ENCODE results near the gene PIK3C2G.

PIK3C2G gene

DNA sequence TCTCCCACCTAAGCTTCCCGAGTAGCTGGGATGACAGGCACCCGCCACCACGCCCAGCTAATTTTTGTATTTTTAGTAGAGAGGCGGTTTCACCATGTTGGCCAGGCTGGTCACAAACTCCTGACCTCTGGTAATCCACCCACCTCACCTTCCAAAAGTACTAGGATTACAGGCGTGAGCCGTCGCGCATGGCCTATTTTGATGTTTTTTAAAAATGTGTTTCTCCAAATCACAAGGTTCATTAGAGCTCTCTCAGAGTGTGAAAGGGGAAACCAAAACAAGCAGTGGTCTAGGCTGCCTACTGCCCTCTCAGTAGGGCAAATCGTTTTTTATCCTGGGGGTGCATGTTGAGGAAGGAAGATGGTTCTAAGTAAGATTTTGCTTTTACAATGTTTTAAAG is 211.5 kb downstream of the PIK3C2G start:
- Histone ChIP-seq H3K4me1 (ENCODE audit: insufficient read depth, low read length, poor library complexity, severe bottlenecking) (no peaks in the 10 kb centered on the region), H3K9me2 (replicated peaks; ENCODE audit: low read depth, low read length) (no peaks in the 10 kb centered on the region; the same call in 1 of the 2 replicates), H2AFZ (ENCODE audit: low read length) (no peak overlapping the region), H3K27me3 (ENCODE audit: insufficient read depth, low read length, poor library complexity, severe bottlenecking) (no peaks in the 10 kb centered on the region), H3K4me2 (ENCODE audit: low read depth, low read length, poor library complexity, severe bottlenecking) (no peak overlapping the region), H3K4me3 (ENCODE audit: low read length, poor library complexity, severe bottlenecking) (no peak overlapping the region), H3K36me3 (ENCODE audit: insufficient read depth, low read length) (no peaks in the 10 kb centered on the region), H3K9me3 (ENCODE audit: insufficient read depth, low read depth, low read length) (no peaks in the 10 kb centered on the region), H4K20me1 (ENCODE audit: insufficient read depth, low read length, poor library complexity, severe bottlenecking) (no peaks in the 10 kb centered on the region), H3F3A (ENCODE audit: low read depth) (no peaks in the 10 kb centered on the region), H3K9ac (ENCODE audit: low read depth, low read length, poor library complexity, severe bottlenecking) (no peak overlapping the region), H3K79me2 (ENCODE audit: insufficient read depth, low read length) (no peaks in the 10 kb centered on the region)
- TF ChIP-seq, protein P1, sequence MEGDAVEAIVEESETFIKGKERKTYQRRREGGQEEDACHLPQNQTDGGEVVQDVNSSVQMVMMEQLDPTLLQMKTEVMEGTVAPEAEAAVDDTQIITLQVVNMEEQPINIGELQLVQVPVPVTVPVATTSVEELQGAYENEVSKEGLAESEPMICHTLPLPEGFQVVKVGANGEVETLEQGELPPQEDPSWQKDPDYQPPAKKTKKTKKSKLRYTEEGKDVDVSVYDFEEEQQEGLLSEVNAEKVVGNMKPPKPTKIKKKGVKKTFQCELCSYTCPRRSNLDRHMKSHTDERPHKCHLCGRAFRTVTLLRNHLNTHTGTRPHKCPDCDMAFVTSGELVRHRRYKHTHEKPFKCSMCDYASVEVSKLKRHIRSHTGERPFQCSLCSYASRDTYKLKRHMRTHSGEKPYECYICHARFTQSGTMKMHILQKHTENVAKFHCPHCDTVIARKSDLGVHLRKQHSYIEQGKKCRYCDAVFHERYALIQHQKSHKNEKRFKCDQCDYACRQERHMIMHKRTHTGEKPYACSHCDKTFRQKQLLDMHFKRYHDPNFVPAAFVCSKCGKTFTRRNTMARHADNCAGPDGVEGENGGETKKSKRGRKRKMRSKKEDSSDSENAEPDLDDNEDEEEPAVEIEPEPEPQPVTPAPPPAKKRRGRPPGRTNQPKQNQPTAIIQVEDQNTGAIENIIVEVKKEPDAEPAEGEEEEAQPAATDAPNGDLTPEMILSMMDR (conservative IDR thresholded peaks at IDR 0.05; ENCODE audit: low read length): no peak
- TF ChIP-seq EZH2phosphoT487 (IDR thresholded peaks at IDR 0.05; ENCODE audit: borderline replicate concordance): no peak

DNA sequence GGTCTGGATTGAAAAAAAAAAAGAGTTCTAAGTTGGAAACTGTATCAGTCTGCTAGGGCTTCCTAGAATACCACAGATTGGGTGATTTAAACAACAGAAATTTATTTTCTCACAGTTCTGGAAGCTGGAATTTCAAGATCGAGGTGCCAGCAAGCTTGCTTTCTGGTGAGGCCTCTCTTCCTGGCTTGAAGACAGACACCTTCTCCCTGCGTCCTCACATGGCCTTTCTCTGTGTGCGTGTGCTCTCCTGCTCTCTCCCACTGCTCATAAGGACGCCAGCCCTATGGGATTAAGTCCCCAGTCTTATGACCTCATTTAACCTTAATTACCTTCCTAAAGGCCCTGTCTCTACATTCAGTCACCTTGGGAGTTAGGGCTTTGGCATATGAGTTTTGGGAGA is 215.5 kb downstream of the PIK3C2G start:
- Histone ChIP-seq H3K4me2 (ENCODE audit: low read depth, low read length, poor library complexity, severe bottlenecking) (no peak overlapping the region), H3K9ac (ENCODE audit: low read depth, low read length, poor library complexity, severe bottlenecking) (no peak overlapping the region), H4K20me1 (ENCODE audit: insufficient read depth, low read length, poor library complexity, severe bottlenecking) (no peaks in the 10 kb centered on the region), H3K4me3 (ENCODE audit: low read length, poor library complexity, severe bottlenecking) (no peak overlapping the region), H2AFZ (ENCODE audit: low read length) (no peak overlapping the region), H3K79me2 (ENCODE audit: insufficient read depth, low read length) (no peaks in the 10 kb centered on the region), H3K27me3 (ENCODE audit: insufficient read depth, low read length, poor library complexity, severe bottlenecking) (no peaks in the 10 kb centered on the region), H3K4me1 (ENCODE audit: insufficient read depth, low read length, poor library complexity, severe bottlenecking) (no peaks in the 10 kb centered on the region), H3K9me2 (replicated peaks; ENCODE audit: low read depth, low read length) (no peaks in the 10 kb centered on the region; the same call in 1 of the 2 replicates), H3K36me3 (ENCODE audit: insufficient read depth, low read length) (no peaks in the 10 kb centered on the region), H3F3A (ENCODE audit: low read depth) (no peaks in the 10 kb centered on the region), H3K9me3 (ENCODE audit: insufficient read depth, low read depth, low read length) (no peaks in the 10 kb centered on the region)
- TF ChIP-seq EZH2phosphoT487 (IDR thresholded peaks at IDR 0.05; ENCODE audit: borderline replicate concordance): no peak
- TF ChIP-seq, protein P1 (conservative IDR thresholded peaks at IDR 0.05; ENCODE audit: low read length): no peak

DNA sequence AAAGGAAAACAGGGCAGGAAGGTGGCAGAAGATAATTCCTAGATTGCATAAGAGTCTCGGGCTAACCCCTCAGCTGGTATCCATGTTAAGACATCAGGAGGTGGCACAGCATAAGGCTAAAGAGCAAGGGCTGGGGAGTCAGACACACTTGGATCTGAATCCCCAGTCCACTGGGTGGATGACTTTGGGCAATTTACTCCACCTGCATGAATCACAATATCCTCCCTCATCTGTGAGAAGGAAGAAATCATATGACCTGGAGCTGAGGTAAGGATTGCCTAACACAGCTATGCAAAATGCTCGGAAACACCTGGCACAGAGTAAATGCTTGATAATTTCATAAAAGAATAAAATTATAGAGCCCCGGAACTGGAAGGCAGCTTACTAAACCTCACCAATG is 217.9 kb downstream of the PIK3C2G start:
- no peaks in the 10 kb centered on the region; the same call in 1 of the 2 replicates for H3K9me2 ChIP-seq (replicated peaks; ENCODE audit: low read depth, low read length)
- TF ChIP-seq EZH2phosphoT487 (IDR thresholded peaks at IDR 0.05; ENCODE audit: borderline replicate concordance): no peak
- TF ChIP-seq, protein P1 (conservative IDR thresholded peaks at IDR 0.05; ENCODE audit: low read length): no peak
- no peak overlapping the region for H3K9ac ChIP-seq (ENCODE audit: low read depth, low read length, poor library complexity, severe bottlenecking)
- no peaks in the 10 kb centered on the region for H3K4me1 ChIP-seq (ENCODE audit: insufficient read depth, low read length, poor library complexity, severe bottlenecking)
- no peak overlapping the region for H3K4me2 ChIP-seq (ENCODE audit: low read depth, low read length, poor library complexity, severe bottlenecking)
- H3K9me3 ChIP-seq (ENCODE audit: insufficient read depth, low read depth, low read length): no peaks in the 10 kb centered on the region
- no peaks in the 10 kb centered on the region for H4K20me1 ChIP-seq (ENCODE audit: insufficient read depth, low read length, poor library complexity, severe bottlenecking)
- H3K4me3 ChIP-seq (ENCODE audit: low read length, poor library complexity, severe bottlenecking): no peak overlapping the region
- H3K27me3 ChIP-seq (ENCODE audit: insufficient read depth, low read length, poor library complexity, severe bottlenecking): no peaks in the 10 kb centered on the region
- no peaks in the 10 kb centered on the region for H3F3A ChIP-seq (ENCODE audit: low read depth)
- H3K36me3 ChIP-seq (ENCODE audit: insufficient read depth, low read length): no peaks in the 10 kb centered on the region
- H2AFZ ChIP-seq (ENCODE audit: low read length): no peak overlapping the region
- no peaks in the 10 kb centered on the region for H3K79me2 ChIP-seq (ENCODE audit: insufficient read depth, low read length)

All from Loucy (cell line).